ENCODE results near the gene APMAP.

- TF ChIP-seq POLR2AphosphoS5 (IDR thresholded peaks at IDR 0.05) (no peak), POLR2A (IDR thresholded peaks at IDR 0.05) (no peak)
These were observed 21.8 kb downstream of the APMAP start for GRCh38 chr20:24970754-24971153.
